ENCODE data around the gene PCDHGB2.
"Not testable (repeated sequence)": the region's sequence is repeated elsewhere in the genome, so short reads cannot be mapped to it uniquely, and the experiment has no call there.

PCDHGB2 gene

GRCh38 chr5:141359790-141360426 lies at the start of gene PCDHGB2:
Gene PCDHGB2, plus strand, starts transcription at chr5:141359994. Its CDS starts 142 bp downstream, at chr5:141360136.
- no peak for DNase-seq (ENCODE audit: low read depth in 3 of 3, low spot score in 1 of 3)

GRCh38 chr5:141313711-141314110 lies 46.1 kb upstream of the PCDHGB2 start:
- DNase-seq (ENCODE audit: low read depth in 3 of 3, low spot score in 1 of 3), result no peak

GRCh38 chr5:141316963-141317362 lies 42.8 kb upstream of the PCDHGB2 start:
- DNase-seq (ENCODE audit: low read depth in 3 of 3, low spot score in 1 of 3), result not testable (repeated sequence)

- DNase-seq (ENCODE audit: low read depth in 3 of 3, low spot score in 1 of 3), result no peak
Observed at GRCh38 chr5:141319202-141319601, 40.6 kb upstream of the PCDHGB2 start.

- DNase-seq (ENCODE audit: low read depth in 3 of 3, low spot score in 1 of 3), result no peak
Observed at GRCh38 chr5:141319699-141320098, 40.1 kb upstream of the PCDHGB2 start.

GRCh38 chr5:141320225-141321169 lies 39.3 kb upstream of the PCDHGB2 start, which contains the start of gene TAF7:
Gene TAF7, minus strand, starts transcription at chr5:141320784. Its CDS starts 740 bp downstream, at chr5:141320044.
- peak; percentile 78 to 87 (median 82) for DNase-seq (ENCODE audit: low read depth in 3 of 3, low spot score in 1 of 3)

GRCh38 chr5:141322261-141322660 lies 37.5 kb upstream of the PCDHGB2 start:
- DNase-seq (ENCODE audit: low read depth in 3 of 3, low spot score in 1 of 3), result no peak

- DNase-seq (ENCODE audit: low read depth in 3 of 3, low spot score in 1 of 3), result peak; percentile 29 to 48 (median 39)
Observed at GRCh38 chr5:141326088-141326854, 33.5 kb upstream of the PCDHGB2 start.

GRCh38 chr5:141328231-141328630 lies 31.6 kb upstream of the PCDHGB2 start:
- DNase-seq (ENCODE audit: low read depth in 3 of 3, low spot score in 1 of 3), result no peak

- no peak for DNase-seq (ENCODE audit: low read depth in 3 of 3, low spot score in 1 of 3)
Observed at GRCh38 chr5:141330299-141331080, 29.3 kb upstream of the PCDHGB2 start, which contains the start of gene PCDHGA1. Gene PCDHGA1, plus strand, starts transcription at chr5:141330514.

GRCh38 chr5:141332571-141332970 lies 27.2 kb upstream of the PCDHGB2 start:
- DNase-seq (ENCODE audit: low read depth in 3 of 3, low spot score in 1 of 3), result not testable (repeated sequence)

GRCh38 chr5:141338538-141339306 lies 21.1 kb upstream of the PCDHGB2 start, which contains the start of gene PCDHGA2:
Gene PCDHGA2, plus strand, starts transcription at chr5:141338760.
- DNase-seq (ENCODE audit: low read depth in 3 of 3, low spot score in 1 of 3), result no peak

- DNase-seq (ENCODE audit: low read depth in 3 of 3, low spot score in 1 of 3), result not testable (repeated sequence)
Observed at GRCh38 chr5:141340781-141341354, 18.9 kb upstream of the PCDHGB2 start.

- DNase-seq (ENCODE audit: low read depth in 3 of 3, low spot score in 1 of 3), result no peak
Observed at GRCh38 chr5:141342773-141343172, 17.0 kb upstream of the PCDHGB2 start.

GRCh38 chr5:141343242-141343952 lies 16.4 kb upstream of the PCDHGB2 start, which contains the start of gene PCDHGA3:
Gene PCDHGA3, plus strand, starts transcription at chr5:141343829. Its CDS starts 205 bp downstream, at chr5:141344034.
- DNase-seq (ENCODE audit: low read depth in 3 of 3, low spot score in 1 of 3), result no peak

GRCh38 chr5:141343953-141344463 lies 15.8 kb upstream of the PCDHGB2 start:
- DNase-seq (ENCODE audit: low read depth in 3 of 3, low spot score in 1 of 3), result no peak

GRCh38 chr5:141345327-141345726 lies 14.5 kb upstream of the PCDHGB2 start:
- no peak for DNase-seq (ENCODE audit: low read depth in 3 of 3, low spot score in 1 of 3)

- DNase-seq (ENCODE audit: low read depth in 3 of 3, low spot score in 1 of 3), result not testable (repeated sequence)
Observed at GRCh38 chr5:141346017-141346416, 13.8 kb upstream of the PCDHGB2 start.
